GM23338 (cell line): ENCODE results near the gene SLBP. TPM values are rescaled to one million over a fixed set of nuclear protein-coding genes. Genes with fewer than 3 reads are reported as not detected.

Experiments used
- REST ChIP-seq: IDR thresholded peaks from one replicate; pipeline ENCODE4 v1.6.1; 2018; ENCODE audit warnings: antibody characterized with exemption; ENCODE audit not compliant: unreplicated experiment
- ZNF462 ChIP-seq: fragments of 250-450 bp; sonication (Bioruptor Pico); IDR thresholded peaks from 2 replicates; pipeline ENCODE4 v1.5.0; 2020; ENCODE audit warnings: mild to moderate bottlenecking, moderate library complexity
- polyA plus RNA-seq: library from polyadenylated mRNA; unstranded; fragments of >200 nt; fragmentation: Nextera tagmentation; extraction: Ambion mirVana; gene quantifications from 2 replicates; pipeline ENCODE4 v1.2.1, GENCODE V29; 2016
- total RNA-seq: library from RNA; depleted of rRNA; stranded (reverse); fragments of >200 nt; shearing (Covaris generic); gene quantifications from 2 replicates; pipeline ENCODE4 v1.2.3, GENCODE V29; 2014
- TF ChIP-seq, protein P1 (sequence below): IDR thresholded peaks from 2 replicates; pipeline ENCODE4 v1.6.1; 2016; ENCODE audit warnings: antibody characterized with exemption

SLBP gene
- total and polyA plus RNA-seq, 2 experiments from 2014 or later, result 54.4 to 58.6 TPM

DNA sequence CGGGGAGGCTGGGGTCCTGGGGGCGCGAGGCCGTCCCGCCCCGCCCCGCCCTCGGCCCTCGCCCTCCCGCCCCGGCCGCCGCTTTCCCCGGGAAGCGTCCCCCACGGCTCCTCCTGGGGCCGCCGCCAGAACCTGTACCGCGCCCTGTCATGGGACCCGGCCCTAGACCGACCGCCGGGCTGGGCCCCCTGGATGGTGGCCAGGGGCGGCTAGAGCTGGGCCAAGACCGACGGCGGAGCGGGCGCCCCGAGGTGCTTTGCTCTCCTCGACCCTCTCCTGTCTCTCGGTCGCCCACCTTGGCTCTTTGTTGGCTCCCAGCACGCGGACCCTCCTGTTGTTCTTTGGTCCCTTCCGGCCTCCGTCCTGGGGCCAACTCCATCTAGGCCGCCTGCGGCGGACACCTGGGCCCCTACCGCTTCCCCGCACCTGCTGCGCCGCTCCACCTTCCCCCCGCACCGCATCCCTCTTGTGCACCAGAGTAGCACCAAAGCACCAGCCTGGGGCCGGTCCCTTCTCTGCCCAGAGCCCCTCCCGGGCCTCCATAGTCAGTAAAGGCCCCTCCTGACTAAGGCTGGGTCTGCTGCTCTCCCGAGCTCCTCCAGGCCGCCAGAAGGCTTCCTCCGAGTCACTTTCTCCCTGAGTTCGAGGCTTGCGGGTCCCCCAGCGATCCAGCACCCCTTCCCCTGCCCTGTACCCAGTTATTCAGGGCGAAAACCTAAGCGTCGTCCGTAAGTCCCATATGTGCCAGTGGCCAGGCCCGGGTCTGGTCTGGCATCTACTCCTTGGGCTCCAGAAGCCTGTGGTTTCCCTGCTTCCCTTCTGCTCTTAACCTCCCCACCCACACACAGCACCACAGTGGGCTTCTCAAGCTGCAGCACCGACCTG lies 9.8 kb upstream of the SLBP start (continued):
- TF ChIP-seq ZNF462 (CRISPR knock-in tag) (no peak), REST (no peak)
- TF ChIP-seq, protein P1, sequence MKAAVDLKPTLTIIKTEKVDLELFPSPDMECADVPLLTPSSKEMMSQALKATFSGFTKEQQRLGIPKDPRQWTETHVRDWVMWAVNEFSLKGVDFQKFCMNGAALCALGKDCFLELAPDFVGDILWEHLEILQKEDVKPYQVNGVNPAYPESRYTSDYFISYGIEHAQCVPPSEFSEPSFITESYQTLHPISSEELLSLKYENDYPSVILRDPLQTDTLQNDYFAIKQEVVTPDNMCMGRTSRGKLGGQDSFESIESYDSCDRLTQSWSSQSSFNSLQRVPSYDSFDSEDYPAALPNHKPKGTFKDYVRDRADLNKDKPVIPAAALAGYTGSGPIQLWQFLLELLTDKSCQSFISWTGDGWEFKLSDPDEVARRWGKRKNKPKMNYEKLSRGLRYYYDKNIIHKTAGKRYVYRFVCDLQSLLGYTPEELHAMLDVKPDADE, result no peak
